ENCODE data around the gene TASP1. TPM values are rescaled to one million over a fixed set of nuclear protein-coding genes. Genes with fewer than 3 reads are reported as not detected.

The TASP1 gene
- total RNA-seq, 1 experiment from 2014 or later: 19.0 TPM

DNA sequence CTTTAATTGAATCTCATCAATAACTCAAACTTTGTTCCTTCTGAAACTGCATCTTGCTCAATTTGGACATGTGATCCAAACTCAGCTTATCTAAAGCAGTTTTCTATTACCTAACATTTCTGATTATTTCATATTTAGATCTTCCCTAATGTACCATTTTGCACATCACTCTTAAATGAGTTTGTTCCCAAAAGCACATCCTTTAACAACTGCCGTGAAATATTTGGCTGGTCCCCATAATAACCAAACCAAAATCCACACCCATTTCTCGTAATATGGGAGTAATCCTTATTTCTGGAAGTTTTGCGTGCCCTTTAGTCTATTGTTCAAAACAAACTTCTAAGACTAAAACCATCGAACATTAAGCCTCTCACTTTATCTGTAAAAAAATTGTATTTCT is 94.9 kb downstream of the TASP1 start:
- no peak overlapping the region for H3K4me3 Mint-ChIP-seq (ENCODE audit: unreplicated experiment)
- ChIA-PET POLR2A (interaction anchor here (0.7 kb wide), 1 partner anchor 594 kb away, joined by 3 read pairs; no protein-coding TSS in a partner anchor), CTCF (interaction anchor here (0.7 to 8.4 kb wide), 7 partner anchors 15 to 573 kb away, joined by 3 to 255 read pairs (median 4); no protein-coding TSS in a partner anchor)
- H3K9me3 Mint-ChIP-seq (ENCODE audit: unreplicated experiment): no peaks in the 10 kb centered on the region
- no peaks in the 10 kb centered on the region for H3K27me3 Mint-ChIP-seq (ENCODE audit: insufficient read depth, unreplicated experiment)
- no peak overlapping the region for H3K27ac Mint-ChIP-seq (ENCODE audit: low read depth, unreplicated experiment)
- no peak for DNase-seq (ENCODE audit: unreplicated experiment)
- intact Hi-C loops (cut with micrococcal nuclease): loop anchor here (10.0 kb wide), 1 partner anchor 231 kb away; no protein-coding TSS in a partner anchor
- BruUV-seq (replicated peaks): no TSS peak
- peaks cover 3% of the 10 kb centered on the region for H3K4me1 Mint-ChIP-seq (ENCODE audit: insufficient read depth, unreplicated experiment)
- H3K36me3 Mint-ChIP-seq (ENCODE audit: insufficient read depth, unreplicated experiment): no peaks in the 10 kb centered on the region
- TF ChIP-seq, protein P1, sequence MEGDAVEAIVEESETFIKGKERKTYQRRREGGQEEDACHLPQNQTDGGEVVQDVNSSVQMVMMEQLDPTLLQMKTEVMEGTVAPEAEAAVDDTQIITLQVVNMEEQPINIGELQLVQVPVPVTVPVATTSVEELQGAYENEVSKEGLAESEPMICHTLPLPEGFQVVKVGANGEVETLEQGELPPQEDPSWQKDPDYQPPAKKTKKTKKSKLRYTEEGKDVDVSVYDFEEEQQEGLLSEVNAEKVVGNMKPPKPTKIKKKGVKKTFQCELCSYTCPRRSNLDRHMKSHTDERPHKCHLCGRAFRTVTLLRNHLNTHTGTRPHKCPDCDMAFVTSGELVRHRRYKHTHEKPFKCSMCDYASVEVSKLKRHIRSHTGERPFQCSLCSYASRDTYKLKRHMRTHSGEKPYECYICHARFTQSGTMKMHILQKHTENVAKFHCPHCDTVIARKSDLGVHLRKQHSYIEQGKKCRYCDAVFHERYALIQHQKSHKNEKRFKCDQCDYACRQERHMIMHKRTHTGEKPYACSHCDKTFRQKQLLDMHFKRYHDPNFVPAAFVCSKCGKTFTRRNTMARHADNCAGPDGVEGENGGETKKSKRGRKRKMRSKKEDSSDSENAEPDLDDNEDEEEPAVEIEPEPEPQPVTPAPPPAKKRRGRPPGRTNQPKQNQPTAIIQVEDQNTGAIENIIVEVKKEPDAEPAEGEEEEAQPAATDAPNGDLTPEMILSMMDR (IDR thresholded peaks at IDR 0.05; ENCODE audit: unreplicated experiment): no peak

- H3K36me3 Mint-ChIP-seq (ENCODE audit: insufficient read depth, unreplicated experiment): peaks cover 20% of the 10 kb centered on the region
- intact Hi-C loops (cut with micrococcal nuclease): no loop called here
- H3K27ac Mint-ChIP-seq (ENCODE audit: low read depth, unreplicated experiment): no peak overlapping the region
- ChIA-PET POLR2A (no interaction called here), CTCF (interaction anchor here (0.6 to 8.4 kb wide), 3 partner anchors 9 to 18 kb away, joined by 3 to 88 read pairs (median 4); no protein-coding TSS in a partner anchor)
- H3K4me1 Mint-ChIP-seq (ENCODE audit: insufficient read depth, unreplicated experiment): peaks cover 4% of the 10 kb centered on the region
- H3K9me3 Mint-ChIP-seq (ENCODE audit: unreplicated experiment): no peaks in the 10 kb centered on the region
- H3K4me3 Mint-ChIP-seq (ENCODE audit: unreplicated experiment): no peak overlapping the region
- no peaks in the 10 kb centered on the region for H3K27me3 Mint-ChIP-seq (ENCODE audit: insufficient read depth, unreplicated experiment)
- DNase-seq (ENCODE audit: unreplicated experiment): no peak
- TF ChIP-seq, protein P1 (IDR thresholded peaks at IDR 0.05; ENCODE audit: unreplicated experiment): no peak
- BruUV-seq (replicated peaks): no TSS peak
Measured at GRCh38 chr20:13535627-13536026, 103.1 kb downstream of the TASP1 start.

GRCh38 chr20:13533946-13534345 is 104.8 kb downstream of the TASP1 start:
- TF ChIP-seq, protein P1 (IDR thresholded peaks at IDR 0.05; ENCODE audit: unreplicated experiment): no peak
- no peaks in the 10 kb centered on the region for H3K27me3 Mint-ChIP-seq (ENCODE audit: insufficient read depth, unreplicated experiment)
- POLR2A ChIA-PET: interaction anchor here (0.8 kb wide), 1 partner anchor 18 kb away, joined by 3 read pairs; no protein-coding TSS in a partner anchor
- intact Hi-C loops (cut with micrococcal nuclease): no loop called here
- H3K9me3 Mint-ChIP-seq (ENCODE audit: unreplicated experiment): no peaks in the 10 kb centered on the region
- no TSS peak for BruUV-seq (replicated peaks)
- CTCF ChIA-PET: interaction anchor here (0.6 to 8.4 kb wide), 7 partner anchors 13 to 414 kb away, joined by 3 to 88 read pairs (median 4); no protein-coding TSS in a partner anchor
- H3K27ac Mint-ChIP-seq (ENCODE audit: low read depth, unreplicated experiment): no peak overlapping the region
- H3K36me3 Mint-ChIP-seq (ENCODE audit: insufficient read depth, unreplicated experiment): peaks cover 20% of the 10 kb centered on the region
- no peak overlapping the region for H3K4me3 Mint-ChIP-seq (ENCODE audit: unreplicated experiment)
- peaks cover 4% of the 10 kb centered on the region for H3K4me1 Mint-ChIP-seq (ENCODE audit: insufficient read depth, unreplicated experiment)
- no peak for DNase-seq (ENCODE audit: unreplicated experiment)

DNA sequence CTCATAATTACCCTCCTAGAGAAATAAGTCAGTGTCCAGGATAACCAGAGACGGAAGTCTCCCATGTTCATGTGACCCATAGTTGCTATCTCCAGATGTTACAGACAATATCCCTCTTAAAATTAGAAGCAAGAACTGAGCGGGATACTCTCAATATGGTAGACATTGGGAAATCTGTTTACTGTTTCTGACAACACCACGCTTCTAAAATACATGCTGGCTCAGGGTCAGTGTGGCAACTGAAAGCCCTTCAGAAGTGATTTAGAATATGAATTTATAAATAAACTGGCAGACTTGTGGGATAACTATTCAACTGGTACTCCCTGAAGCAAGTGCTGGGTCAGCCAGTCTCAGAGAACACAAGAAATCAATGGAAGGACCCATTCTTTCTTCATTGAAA is 108.6 kb downstream of the TASP1 start:
- TF ChIP-seq, protein P1 (IDR thresholded peaks at IDR 0.05; ENCODE audit: unreplicated experiment): no peak
- no peak for DNase-seq (ENCODE audit: unreplicated experiment)
- Mint-ChIP-seq H3K36me3 (ENCODE audit: insufficient read depth, unreplicated experiment) (peaks cover 33% of the 10 kb centered on the region), H3K27ac (ENCODE audit: low read depth, unreplicated experiment) (no peak overlapping the region), H3K4me3 (ENCODE audit: unreplicated experiment) (no peak overlapping the region), H3K27me3 (ENCODE audit: insufficient read depth, unreplicated experiment) (no peaks in the 10 kb centered on the region), H3K4me1 (ENCODE audit: insufficient read depth, unreplicated experiment) (peaks cover 20% of the 10 kb centered on the region), H3K9me3 (ENCODE audit: unreplicated experiment) (no peaks in the 10 kb centered on the region)
- CTCF ChIA-PET: interaction anchor here (0.6 to 8.4 kb wide), 5 partner anchors 17 to 411 kb away, joined by 3 to 88 read pairs (median 4); no protein-coding TSS in a partner anchor
- no TSS peak for BruUV-seq (replicated peaks)
- POLR2A ChIA-PET: no interaction called here
- intact Hi-C loops (cut with micrococcal nuclease): no loop called here
